ENCODE data around the gene PLEK2.

DNA sequence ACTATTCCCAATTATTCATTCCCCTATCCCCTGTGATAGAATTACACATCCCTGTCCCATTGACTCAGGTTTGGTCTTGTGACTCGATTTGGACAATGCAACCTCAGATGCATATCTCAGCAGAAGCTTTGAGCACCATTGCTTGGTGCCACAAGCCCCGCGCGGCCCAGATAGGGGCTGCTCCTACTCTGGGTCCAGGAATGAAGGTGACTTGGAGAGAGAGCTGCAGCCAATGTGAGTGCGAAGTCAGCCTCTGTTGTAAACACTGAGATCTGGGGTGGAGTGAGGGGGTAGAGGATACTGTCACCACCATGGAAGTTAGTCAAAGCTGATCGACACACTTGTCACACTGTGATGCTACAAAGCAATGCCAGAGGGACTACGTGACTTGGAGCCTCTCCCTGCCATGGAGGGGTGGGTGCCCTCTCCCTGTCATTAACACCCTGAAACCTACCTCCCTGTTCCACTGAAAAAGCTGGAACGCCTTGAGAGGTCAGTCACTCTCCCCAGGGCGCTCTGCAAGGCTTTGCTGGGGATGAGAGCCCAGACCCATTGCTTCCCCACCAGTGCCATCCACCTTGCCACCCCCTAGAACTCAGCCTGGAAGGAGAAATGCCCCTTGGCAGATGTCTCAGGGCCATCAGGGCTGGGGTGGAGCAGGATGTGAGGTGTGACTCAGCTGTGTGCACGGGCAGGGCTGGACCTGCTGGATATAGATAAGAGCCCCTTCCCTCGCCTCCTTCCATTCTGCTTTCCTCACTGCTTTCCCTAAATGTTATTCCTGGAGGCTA lies 6.6 kb upstream of the PLEK2 start:
- TF ChIP-seq EZH2 (IDR thresholded peaks at IDR 0.05; ENCODE audit: borderline replicate concordance, insufficient read depth, low read length, poor library complexity, severe bottlenecking), result no peak
- TF ChIP-seq, protein P1, sequence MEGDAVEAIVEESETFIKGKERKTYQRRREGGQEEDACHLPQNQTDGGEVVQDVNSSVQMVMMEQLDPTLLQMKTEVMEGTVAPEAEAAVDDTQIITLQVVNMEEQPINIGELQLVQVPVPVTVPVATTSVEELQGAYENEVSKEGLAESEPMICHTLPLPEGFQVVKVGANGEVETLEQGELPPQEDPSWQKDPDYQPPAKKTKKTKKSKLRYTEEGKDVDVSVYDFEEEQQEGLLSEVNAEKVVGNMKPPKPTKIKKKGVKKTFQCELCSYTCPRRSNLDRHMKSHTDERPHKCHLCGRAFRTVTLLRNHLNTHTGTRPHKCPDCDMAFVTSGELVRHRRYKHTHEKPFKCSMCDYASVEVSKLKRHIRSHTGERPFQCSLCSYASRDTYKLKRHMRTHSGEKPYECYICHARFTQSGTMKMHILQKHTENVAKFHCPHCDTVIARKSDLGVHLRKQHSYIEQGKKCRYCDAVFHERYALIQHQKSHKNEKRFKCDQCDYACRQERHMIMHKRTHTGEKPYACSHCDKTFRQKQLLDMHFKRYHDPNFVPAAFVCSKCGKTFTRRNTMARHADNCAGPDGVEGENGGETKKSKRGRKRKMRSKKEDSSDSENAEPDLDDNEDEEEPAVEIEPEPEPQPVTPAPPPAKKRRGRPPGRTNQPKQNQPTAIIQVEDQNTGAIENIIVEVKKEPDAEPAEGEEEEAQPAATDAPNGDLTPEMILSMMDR (IDR thresholded peaks at IDR 0.05; ENCODE audit: poor library complexity, severe bottlenecking), result no peak
- TF ChIP-seq POLR2AphosphoS5 (IDR thresholded peaks at IDR 0.05), result no peak
- no peak for TF ChIP-seq RAD21 (conservative IDR thresholded peaks at IDR 0.05)
- TF ChIP-seq, protein P2, sequence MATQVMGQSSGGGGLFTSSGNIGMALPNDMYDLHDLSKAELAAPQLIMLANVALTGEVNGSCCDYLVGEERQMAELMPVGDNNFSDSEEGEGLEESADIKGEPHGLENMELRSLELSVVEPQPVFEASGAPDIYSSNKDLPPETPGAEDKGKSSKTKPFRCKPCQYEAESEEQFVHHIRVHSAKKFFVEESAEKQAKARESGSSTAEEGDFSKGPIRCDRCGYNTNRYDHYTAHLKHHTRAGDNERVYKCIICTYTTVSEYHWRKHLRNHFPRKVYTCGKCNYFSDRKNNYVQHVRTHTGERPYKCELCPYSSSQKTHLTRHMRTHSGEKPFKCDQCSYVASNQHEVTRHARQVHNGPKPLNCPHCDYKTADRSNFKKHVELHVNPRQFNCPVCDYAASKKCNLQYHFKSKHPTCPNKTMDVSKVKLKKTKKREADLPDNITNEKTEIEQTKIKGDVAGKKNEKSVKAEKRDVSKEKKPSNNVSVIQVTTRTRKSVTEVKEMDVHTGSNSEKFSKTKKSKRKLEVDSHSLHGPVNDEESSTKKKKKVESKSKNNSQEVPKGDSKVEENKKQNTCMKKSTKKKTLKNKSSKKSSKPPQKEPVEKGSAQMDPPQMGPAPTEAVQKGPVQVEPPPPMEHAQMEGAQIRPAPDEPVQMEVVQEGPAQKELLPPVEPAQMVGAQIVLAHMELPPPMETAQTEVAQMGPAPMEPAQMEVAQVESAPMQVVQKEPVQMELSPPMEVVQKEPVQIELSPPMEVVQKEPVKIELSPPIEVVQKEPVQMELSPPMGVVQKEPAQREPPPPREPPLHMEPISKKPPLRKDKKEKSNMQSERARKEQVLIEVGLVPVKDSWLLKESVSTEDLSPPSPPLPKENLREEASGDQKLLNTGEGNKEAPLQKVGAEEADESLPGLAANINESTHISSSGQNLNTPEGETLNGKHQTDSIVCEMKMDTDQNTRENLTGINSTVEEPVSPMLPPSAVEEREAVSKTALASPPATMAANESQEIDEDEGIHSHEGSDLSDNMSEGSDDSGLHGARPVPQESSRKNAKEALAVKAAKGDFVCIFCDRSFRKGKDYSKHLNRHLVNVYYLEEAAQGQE (IDR thresholded peaks at IDR 0.05; ENCODE audit: borderline replicate concordance), result no peak
- no peak for TF ChIP-seq MXI1 (conservative IDR thresholded peaks at IDR 0.05; ENCODE audit: poor library complexity, severe bottlenecking)
